ENCODE results near the gene ZNF444.

Gene ZNF444

DNA sequence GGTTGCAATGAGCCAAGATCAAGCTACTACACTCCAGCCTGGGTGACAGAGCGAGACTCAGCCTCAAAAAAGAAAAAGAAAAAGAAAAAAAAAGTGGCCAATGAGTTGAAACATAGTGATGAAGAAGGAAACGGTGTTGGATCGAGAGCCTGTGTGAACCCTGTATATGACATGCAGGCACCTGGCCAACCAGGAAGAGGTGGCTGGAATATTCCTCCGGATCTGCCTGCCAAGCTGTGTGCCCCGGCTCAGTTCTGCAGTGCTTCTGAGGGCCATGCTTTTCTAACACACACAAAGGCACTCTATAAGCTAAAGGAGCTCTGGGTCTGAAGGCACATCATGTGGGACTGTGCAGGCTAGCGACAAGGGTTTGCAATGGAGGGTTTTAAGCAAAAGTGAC lies 3.7 kb upstream of the ZNF444 start:
- TF ChIP-seq, protein P1, sequence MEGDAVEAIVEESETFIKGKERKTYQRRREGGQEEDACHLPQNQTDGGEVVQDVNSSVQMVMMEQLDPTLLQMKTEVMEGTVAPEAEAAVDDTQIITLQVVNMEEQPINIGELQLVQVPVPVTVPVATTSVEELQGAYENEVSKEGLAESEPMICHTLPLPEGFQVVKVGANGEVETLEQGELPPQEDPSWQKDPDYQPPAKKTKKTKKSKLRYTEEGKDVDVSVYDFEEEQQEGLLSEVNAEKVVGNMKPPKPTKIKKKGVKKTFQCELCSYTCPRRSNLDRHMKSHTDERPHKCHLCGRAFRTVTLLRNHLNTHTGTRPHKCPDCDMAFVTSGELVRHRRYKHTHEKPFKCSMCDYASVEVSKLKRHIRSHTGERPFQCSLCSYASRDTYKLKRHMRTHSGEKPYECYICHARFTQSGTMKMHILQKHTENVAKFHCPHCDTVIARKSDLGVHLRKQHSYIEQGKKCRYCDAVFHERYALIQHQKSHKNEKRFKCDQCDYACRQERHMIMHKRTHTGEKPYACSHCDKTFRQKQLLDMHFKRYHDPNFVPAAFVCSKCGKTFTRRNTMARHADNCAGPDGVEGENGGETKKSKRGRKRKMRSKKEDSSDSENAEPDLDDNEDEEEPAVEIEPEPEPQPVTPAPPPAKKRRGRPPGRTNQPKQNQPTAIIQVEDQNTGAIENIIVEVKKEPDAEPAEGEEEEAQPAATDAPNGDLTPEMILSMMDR (conservative IDR thresholded peaks at IDR 0.05; ENCODE audit: low read length): no peak
- no peak for TF ChIP-seq EZH2phosphoT487 (IDR thresholded peaks at IDR 0.05; ENCODE audit: borderline replicate concordance)
- no peaks in the 10 kb centered on the region for H3K9me2 ChIP-seq (replicated peaks; ENCODE audit: low read depth, low read length)
- H3K27me3 ChIP-seq (ENCODE audit: insufficient read depth, low read length, poor library complexity, severe bottlenecking): no peaks in the 10 kb centered on the region
- H3K4me1 ChIP-seq (ENCODE audit: insufficient read depth, low read length, poor library complexity, severe bottlenecking): peaks cover 12% of the 10 kb centered on the region
- no peaks in the 10 kb centered on the region for H3K36me3 ChIP-seq (ENCODE audit: insufficient read depth, low read length)
- H3K9ac ChIP-seq (ENCODE audit: low read depth, low read length, poor library complexity, severe bottlenecking): no peak overlapping the region
- H3K79me2 ChIP-seq (ENCODE audit: insufficient read depth, low read length): peaks cover 8% of the 10 kb centered on the region
- H3K9me3 ChIP-seq (ENCODE audit: insufficient read depth, low read depth, low read length): no peaks in the 10 kb centered on the region
- H3K4me2 ChIP-seq (ENCODE audit: low read depth, low read length, poor library complexity, severe bottlenecking): no peak overlapping the region
- H2AFZ ChIP-seq (ENCODE audit: low read length): no peak overlapping the region
- no peaks in the 10 kb centered on the region for H3F3A ChIP-seq (ENCODE audit: low read depth)
- H4K20me1 ChIP-seq (ENCODE audit: insufficient read depth, low read length, poor library complexity, severe bottlenecking): peaks cover 4% of the 10 kb centered on the region
- no peak overlapping the region for H3K4me3 ChIP-seq (ENCODE audit: low read length, poor library complexity, severe bottlenecking)

- H3K36me3 ChIP-seq (ENCODE audit: insufficient read depth, low read length): no peaks in the 10 kb centered on the region
- TF ChIP-seq EZH2phosphoT487 (IDR thresholded peaks at IDR 0.05; ENCODE audit: borderline replicate concordance): no peak
- TF ChIP-seq, protein P1 (conservative IDR thresholded peaks at IDR 0.05; ENCODE audit: low read length): no peak
- no peak overlapping the region for H3K4me2 ChIP-seq (ENCODE audit: low read depth, low read length, poor library complexity, severe bottlenecking)
- no peak overlapping the region for H3K9ac ChIP-seq (ENCODE audit: low read depth, low read length, poor library complexity, severe bottlenecking)
- H3K4me1 ChIP-seq (ENCODE audit: insufficient read depth, low read length, poor library complexity, severe bottlenecking): peaks cover 19% of the 10 kb centered on the region
- H3K9me2 ChIP-seq (replicated peaks; ENCODE audit: low read depth, low read length): no peaks in the 10 kb centered on the region
- peaks cover 15% of the 10 kb centered on the region for H3K79me2 ChIP-seq (ENCODE audit: insufficient read depth, low read length)
- H3K27me3 ChIP-seq (ENCODE audit: insufficient read depth, low read length, poor library complexity, severe bottlenecking): no peaks in the 10 kb centered on the region
- no peak overlapping the region for H2AFZ ChIP-seq (ENCODE audit: low read length)
- no peaks in the 10 kb centered on the region for H3F3A ChIP-seq (ENCODE audit: low read depth)
- peaks cover 4% of the 10 kb centered on the region for H4K20me1 ChIP-seq (ENCODE audit: insufficient read depth, low read length, poor library complexity, severe bottlenecking)
- no peaks in the 10 kb centered on the region for H3K9me3 ChIP-seq (ENCODE audit: insufficient read depth, low read depth, low read length)
- H3K4me3 ChIP-seq (ENCODE audit: low read length, poor library complexity, severe bottlenecking): no peak overlapping the region
These were observed 3.0 kb upstream of the ZNF444 start for GRCh38 chr19:56138069-56138468.

- no peak for TF ChIP-seq EZH2phosphoT487 (IDR thresholded peaks at IDR 0.05; ENCODE audit: borderline replicate concordance)
- TF ChIP-seq, protein P1 (conservative IDR thresholded peaks at IDR 0.05; ENCODE audit: low read length): no peak
- Histone ChIP-seq H3K4me3 (ENCODE audit: low read length, poor library complexity, severe bottlenecking) (peak overlapping the region; percentile 85), H3K36me3 (ENCODE audit: insufficient read depth, low read length) (no peaks in the 10 kb centered on the region), H3K79me2 (ENCODE audit: insufficient read depth, low read length) (peaks cover 28% of the 10 kb centered on the region), H4K20me1 (ENCODE audit: insufficient read depth, low read length, poor library complexity, severe bottlenecking) (peaks cover 20% of the 10 kb centered on the region), H3F3A (ENCODE audit: low read depth) (peaks cover 3% of the 10 kb centered on the region; the same call in 1 of the 2 replicates), H3K27me3 (ENCODE audit: insufficient read depth, low read length, poor library complexity, severe bottlenecking) (no peaks in the 10 kb centered on the region), H2AFZ (ENCODE audit: low read length) (peak overlapping the region; percentile 85), H3K4me2 (ENCODE audit: low read depth, low read length, poor library complexity, severe bottlenecking) (peak overlapping the region; percentile 98), H3K9me2 (replicated peaks; ENCODE audit: low read depth, low read length) (no peaks in the 10 kb centered on the region), H3K9ac (ENCODE audit: low read depth, low read length, poor library complexity, severe bottlenecking) (peak overlapping the region; percentile 72), H3K4me1 (ENCODE audit: insufficient read depth, low read length, poor library complexity, severe bottlenecking) (peaks cover 38% of the 10 kb centered on the region), H3K9me3 (ENCODE audit: insufficient read depth, low read depth, low read length) (no peaks in the 10 kb centered on the region)
These were observed 1.1 kb upstream of the ZNF444 start for GRCh38 chr19:56139847-56140582.
